Breast epithelium (tissue), 4 donors: ENCODE results near the gene FHAD1. TPM values are rescaled to one million over a fixed set of nuclear protein-coding genes. Genes with fewer than 3 reads are reported as not detected.
A peak's percentile ranks its signal among the peaks of the same experiment; 100 is the strongest.

ENCODE experiments used
- DNase-seq, 2 donors: peaks; one replicate each; pipeline ENCODE4 v3.0.0-alpha.2; 2019; ENCODE audit warnings: low spot score in 2 of 2
- H3K27ac ChIP-seq, 2 donors: fragments of 200-600 bp; sonication (generic) in 1 of 2; one replicate each; pipeline ENCODE4 v1.5.1; 2016 to 2019; ENCODE audit warnings: mild to moderate bottlenecking in 1 of 2
- H3K27me3 ChIP-seq, 2 donors: fragments of 200-600 bp; sonication (generic) in 1 of 2; one replicate each; pipeline versions ENCODE4 v1.5.1 to v1.6.0; 2017 to 2019; ENCODE audit warnings: control low read depth in 1 of 2, mild to moderate bottlenecking in 1 of 2
- H3K36me3 ChIP-seq: fragments of 200-600 bp; one replicate; pipeline ENCODE4 v1.5.1; 2019
- H3K4me1 ChIP-seq, 2 donors: fragments of 200-600 bp; sonication (generic); one replicate each; pipeline ENCODE4 v1.5.1; 2016 to 2019; ENCODE audit warnings: control low read depth in 1 of 2
- H3K4me3 ChIP-seq, 3 donors: fragments of 200-600 bp; sonication (generic); 1 replicate in 2 of 3; 2 replicates in 1 of 3; pipeline ENCODE4 v1.5.1; 2016 to 2019; ENCODE audit warnings: mild to moderate bottlenecking in 3 of 3, moderate library complexity in 2 of 3
- H3K9me3 ChIP-seq, 2 donors: fragments of 200-600 bp; sonication (generic) in 1 of 2; one replicate each; pipeline ENCODE4 v1.5.1; 2016 to 2019; ENCODE audit warnings: control low read depth in 1 of 2
- CTCF ChIP-seq, 3 donors: fragments of 450-650 bp; IDR thresholded peaks; one replicate each; pipeline ENCODE4 v1.5.1; 2016 to 2017; ENCODE audit warnings: antibody characterized with exemption in 3 of 3, mild to moderate bottlenecking in 3 of 3, moderate library complexity in 3 of 3
- POLR2A ChIP-seq: fragments of 450-650 bp; IDR thresholded peaks from one replicate; pipeline ENCODE4 v1.6.1; 2016; ENCODE audit warnings: antibody characterized with exemption, mild to moderate bottlenecking, moderate library complexity
- POLR2AphosphoS5 ChIP-seq, 3 donors: sonication (generic); formaldehyde crosslinking; IDR thresholded peaks; one replicate each; pipeline ENCODE4 v1.6.1; 2017; ENCODE audit warnings: antibody characterized with exemption in 3 of 3
- intact Hi-C: fragments of 100-400 bp; cut with DNase I; formaldehyde crosslinking; loops from one replicate; pipeline ENCODE4 v1.15.1; 2023; ENCODE audit warnings: low total_unique reads
- total RNA-seq, 3 donors: library from RNA; depleted of rRNA; stranded (reverse); fragments of >200 nt; gene quantifications; one replicate each; pipeline ENCODE4 v1.1.0, GENCODE V29; 2016

The FHAD1 gene
- total RNA-seq: 1 to 10 TPM in 2 of 3 donors, not detected in 1; 1.0 to 2.3 TPM

GRCh38 chr1:15246960-15247614 is at the start of gene FHAD1:
Gene FHAD1 (plus strand): TSS chr1:15247223. CDS start chr1:15251785, 4,562 bp downstream.
- TF ChIP-seq CTCF (IDR thresholded peaks at IDR 0.05) (no peak), POLR2A (no peak), POLR2AphosphoS5 (IDR thresholded peaks at IDR 0.05) (no peak)
- peak; percentile 44 to 66 for DNase-seq
- Histone ChIP-seq H3K36me3 (no peaks in the 10 kb centered on the region), H3K4me3 (peak within 1 kb of the TSS; percentile 24 to 67 (median 60)), H3K9me3 (no peaks in the 10 kb centered on the region), H3K27me3 (no peaks in the 10 kb centered on the region), H3K4me1 (no peaks in the 10 kb centered on the region), H3K27ac (peak within 1 kb of the TSS; percentile 38 to 76)
- intact Hi-C loops: loop anchor here (1.0 to 5.0 kb wide), 2 partner anchors 9 to 365 kb away; no protein-coding TSS in a partner anchor

- no peak overlapping the region for H3K4me3 ChIP-seq
- no peak for DNase-seq
- intact Hi-C loops: loop anchor here (10.0 kb wide), 1 partner anchor 403 kb away; no protein-coding TSS in a partner anchor
- TF ChIP-seq POLR2A: no peak
- no peak for TF ChIP-seq POLR2AphosphoS5 (IDR thresholded peaks at IDR 0.05)
- no peak for TF ChIP-seq CTCF (IDR thresholded peaks at IDR 0.05)
- H3K36me3 ChIP-seq: no peaks in the 10 kb centered on the region
- H3K27me3 ChIP-seq: no peaks in the 10 kb centered on the region
- no peaks in the 10 kb centered on the region for H3K9me3 ChIP-seq
- no peaks in the 10 kb centered on the region for H3K4me1 ChIP-seq
- H3K27ac ChIP-seq: no peak overlapping the region
Observed at GRCh38 chr1:15197591-15198447, 49.2 kb upstream of the FHAD1 start.

- Histone ChIP-seq H3K9me3 (no peaks in the 10 kb centered on the region), H3K27ac (peak overlapping the region in 1 of 2 donors; percentile 82), H3K27me3 (no peaks in the 10 kb centered on the region), H3K36me3 (no peaks in the 10 kb centered on the region), H3K4me1 (no peaks in the 10 kb centered on the region), H3K4me3 (no peak overlapping the region)
- intact Hi-C loops: loop anchor here (10.0 kb wide), 1 partner anchor 404 kb away; no protein-coding TSS in a partner anchor
- DNase-seq: no peak
- TF ChIP-seq CTCF (IDR thresholded peaks at IDR 0.05) (no peak), POLR2A (no peak), POLR2AphosphoS5 (IDR thresholded peaks at IDR 0.05) (no peak)
Observed at GRCh38 chr1:15198684-15199083, 48.3 kb upstream of the FHAD1 start.

DNA sequence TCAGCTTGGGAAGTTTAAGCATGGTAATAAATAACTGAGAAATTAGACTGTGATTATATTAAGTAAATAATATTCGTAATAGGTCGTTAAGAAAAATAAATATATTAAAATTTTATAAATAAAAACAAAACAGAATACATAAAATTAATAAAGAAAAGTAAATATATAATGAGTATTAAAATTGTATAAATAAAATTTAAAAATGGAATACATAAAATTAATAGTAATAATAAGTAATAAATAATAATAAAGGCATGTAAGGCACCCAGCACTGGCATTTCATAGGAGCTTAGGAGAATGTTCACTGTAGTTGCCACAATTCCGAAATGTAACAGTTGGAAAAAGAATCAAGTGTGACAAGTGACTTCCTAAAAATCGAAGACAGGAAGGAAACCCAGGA is 45.8 kb upstream of the FHAD1 start:
- Histone ChIP-seq H3K36me3 (no peaks in the 10 kb centered on the region), H3K4me1 (no peaks in the 10 kb centered on the region), H3K4me3 (no peak overlapping the region), H3K27ac (peak overlapping the region in 1 of 2 donors; percentile 82), H3K27me3 (no peaks in the 10 kb centered on the region), H3K9me3 (no peaks in the 10 kb centered on the region)
- no peak for TF ChIP-seq CTCF (IDR thresholded peaks at IDR 0.05)
- TF ChIP-seq POLR2AphosphoS5 (IDR thresholded peaks at IDR 0.05): no peak
- no peak for TF ChIP-seq POLR2A
- no peak for DNase-seq
- intact Hi-C loops: no loop called here
